Measurements from ENCODE around the gene SUPT20H. TPM values are rescaled to one million over a fixed set of nuclear protein-coding genes. Genes with fewer than 3 reads are reported as not detected.

The SUPT20H gene
- total and polyA plus RNA-seq, 2 of the 13 experiments (the other 11 are each of a cell fraction or from before 2014, with no cell fraction given) = 35.0 to 63.6 TPM

DNA sequence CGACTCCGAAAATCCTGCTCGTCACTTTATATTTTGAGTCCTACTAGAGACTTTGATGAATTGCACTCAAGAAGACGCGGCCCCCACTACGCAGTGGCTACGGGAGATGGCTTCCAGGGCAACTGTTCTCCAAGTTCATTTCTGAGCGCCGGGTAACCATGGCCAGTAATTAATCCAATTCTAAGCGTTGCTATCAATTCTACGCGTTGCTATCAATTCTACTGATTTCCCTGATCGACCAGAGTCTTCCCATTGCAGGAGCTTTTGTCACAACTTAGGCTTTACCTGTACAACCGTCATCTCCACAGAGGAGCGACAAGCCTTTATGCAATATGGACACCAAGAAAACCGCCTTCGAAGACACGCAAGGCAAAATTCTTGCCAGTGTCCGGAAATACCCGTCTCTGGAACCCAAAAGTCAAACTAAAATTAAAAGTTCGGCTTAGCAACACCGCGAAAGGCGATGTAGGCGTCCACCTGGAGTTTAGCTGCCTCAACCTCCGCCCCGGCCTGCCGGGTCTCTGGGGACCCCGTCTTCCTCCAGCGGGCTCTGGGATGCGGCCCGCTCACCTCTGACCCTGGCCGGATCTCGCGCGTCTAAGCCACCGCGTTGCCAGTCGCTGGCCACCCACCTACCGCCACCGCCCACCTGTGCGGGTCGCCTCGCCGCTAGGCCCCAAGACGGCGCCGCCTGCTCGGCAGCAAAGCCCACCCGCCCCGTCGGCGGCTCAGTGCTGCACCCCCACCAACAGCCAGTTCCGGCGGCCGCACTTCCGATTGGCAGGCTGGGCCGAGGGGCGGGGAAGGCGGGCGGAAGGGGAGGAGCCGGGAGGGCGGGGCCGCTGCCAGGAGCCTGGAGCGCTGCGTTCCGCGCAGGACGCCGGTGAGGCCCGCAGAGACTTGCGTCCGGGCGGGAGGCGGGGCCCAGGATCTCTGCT is at the start of gene SUPT20H (continued):
- TF ChIP-seq ELF1 (CRISPR knock-in tag; IDR thresholded peaks at IDR 0.05) (no peak; the same call in 1 of the 2 replicates), ZNF20 (CRISPR knock-in tag; IDR thresholded peaks at IDR 0.05) (0 out of 2 replicates have a peak, but pooled peaks have one; percentile 66), SOX6 (IDR thresholded peaks at IDR 0.05) (no peak), SOX6 (CRISPR knock-in tag; IDR thresholded peaks at IDR 0.05) (no peak; the same call in 1 of the 2 replicates)

DNA sequence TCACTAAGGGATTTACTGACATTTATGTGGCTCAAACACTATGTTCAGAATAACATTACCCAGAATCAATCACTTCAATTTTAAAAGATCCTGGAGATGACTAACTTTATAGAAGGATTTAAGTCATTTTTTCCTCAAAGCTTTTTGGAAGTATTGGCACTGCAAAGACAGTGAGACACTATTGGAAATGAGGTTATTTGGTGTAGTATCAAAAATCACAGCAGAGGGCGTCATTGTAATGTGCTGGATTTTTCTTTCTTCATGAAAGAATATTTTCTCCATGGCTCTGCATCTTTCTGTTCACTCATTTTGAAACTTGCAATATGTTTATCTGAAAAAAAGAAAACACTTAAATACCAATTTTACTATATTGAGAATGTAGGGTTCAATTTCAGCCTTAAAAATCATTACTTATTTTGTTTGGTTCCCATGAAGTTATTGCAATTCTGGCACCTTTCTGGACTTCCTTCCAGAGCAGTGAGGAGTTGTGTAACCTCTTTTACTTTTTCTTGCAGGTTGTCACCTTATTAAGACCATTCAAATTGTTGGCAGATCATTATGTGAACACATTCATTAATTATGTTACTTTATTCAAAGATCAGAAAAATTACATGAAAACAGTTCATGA is 49.7 kb upstream of the SUPT20H start:
- peak; percentile 62 for TF ChIP-seq STAG1 (CRISPR knock-in tag; IDR thresholded peaks at IDR 0.05)
- TF ChIP-seq, protein P1, sequence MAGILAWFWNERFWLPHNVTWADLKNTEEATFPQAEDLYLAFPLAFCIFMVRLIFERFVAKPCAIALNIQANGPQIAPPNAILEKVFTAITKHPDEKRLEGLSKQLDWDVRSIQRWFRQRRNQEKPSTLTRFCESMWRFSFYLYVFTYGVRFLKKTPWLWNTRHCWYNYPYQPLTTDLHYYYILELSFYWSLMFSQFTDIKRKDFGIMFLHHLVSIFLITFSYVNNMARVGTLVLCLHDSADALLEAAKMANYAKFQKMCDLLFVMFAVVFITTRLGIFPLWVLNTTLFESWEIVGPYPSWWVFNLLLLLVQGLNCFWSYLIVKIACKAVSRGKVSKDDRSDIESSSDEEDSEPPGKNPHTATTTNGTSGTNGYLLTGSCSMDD (CRISPR knock-in tag; IDR thresholded peaks at IDR 0.05) = no peak
- TF ChIP-seq PAWR (CRISPR knock-in tag; IDR thresholded peaks at IDR 0.05; ENCODE audit: borderline replicate concordance) = no peak
- TF ChIP-seq, protein P2, sequence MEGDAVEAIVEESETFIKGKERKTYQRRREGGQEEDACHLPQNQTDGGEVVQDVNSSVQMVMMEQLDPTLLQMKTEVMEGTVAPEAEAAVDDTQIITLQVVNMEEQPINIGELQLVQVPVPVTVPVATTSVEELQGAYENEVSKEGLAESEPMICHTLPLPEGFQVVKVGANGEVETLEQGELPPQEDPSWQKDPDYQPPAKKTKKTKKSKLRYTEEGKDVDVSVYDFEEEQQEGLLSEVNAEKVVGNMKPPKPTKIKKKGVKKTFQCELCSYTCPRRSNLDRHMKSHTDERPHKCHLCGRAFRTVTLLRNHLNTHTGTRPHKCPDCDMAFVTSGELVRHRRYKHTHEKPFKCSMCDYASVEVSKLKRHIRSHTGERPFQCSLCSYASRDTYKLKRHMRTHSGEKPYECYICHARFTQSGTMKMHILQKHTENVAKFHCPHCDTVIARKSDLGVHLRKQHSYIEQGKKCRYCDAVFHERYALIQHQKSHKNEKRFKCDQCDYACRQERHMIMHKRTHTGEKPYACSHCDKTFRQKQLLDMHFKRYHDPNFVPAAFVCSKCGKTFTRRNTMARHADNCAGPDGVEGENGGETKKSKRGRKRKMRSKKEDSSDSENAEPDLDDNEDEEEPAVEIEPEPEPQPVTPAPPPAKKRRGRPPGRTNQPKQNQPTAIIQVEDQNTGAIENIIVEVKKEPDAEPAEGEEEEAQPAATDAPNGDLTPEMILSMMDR (CRISPR knock-in tag; IDR thresholded peaks at IDR 0.05) = peak; percentile 54
- peak; percentile 37; the same call in 1 of the 2 replicates for TF ChIP-seq SMC3 (IDR thresholded peaks at IDR 0.05; ENCODE audit: low read length)
- no peak overlapping the region for H3K9ac ChIP-seq (ENCODE audit: insufficient read depth, low read depth, low read length)
- intact Hi-C loops (cut with micrococcal nuclease; ENCODE audit: unreplicated experiment) (loop anchor here (1.0 kb wide), 2 partner anchors 493 to 499 kb away; no protein-coding TSS in a partner anchor), in situ Hi-C loops (cut with HindIII; ENCODE audit: extremely low pct_ligation_motif_present, low pct_unique_long_range_greater_than_20kb) (loop anchor here (10.0 kb wide), 1 partner anchor 496 kb away; no protein-coding TSS in a partner anchor)
- no peak overlapping the region for H2AFZ ChIP-seq (ENCODE audit: low read length)
- H3K27me3 ChIP-seq (ENCODE audit: control insufficient read depth in 1 of 2, insufficient read depth in 2 of 2, low read length in 2 of 2) = peaks cover 5 to 6% of the 10 kb centered on the region in 2 experiments; a peak in 3 of 5 replicates
- no peak overlapping the region for H3K27ac ChIP-seq (ENCODE audit: extremely low read length, insufficient read depth, low read length)
- H3K4me2 ChIP-seq (ENCODE audit: low read depth, low read length) = no peak overlapping the region
- FAIRE-seq (peak; percentile 34), DNase-seq (ENCODE audit: low spot score) (peak; percentile 3), ATAC-seq (no peak)
- ChIA-PET POLR2A (no interaction called here), CTCF (ENCODE audit: low intra/inter-chr PET ratio, low total read pairs) (interaction anchor here (0.9 kb wide), 1 partner anchor 494 kb away, joined by 3 read pairs; no protein-coding TSS in a partner anchor)
- WGBS (ENCODE audit: low lambda C conversion rate) = 0% methylated on average over 1 of the region's 1 CpG
- H3K4me1 ChIP-seq (ENCODE audit: insufficient read depth, low read length) = no peaks in the 10 kb centered on the region
- H3K4me3 ChIP-seq (replicated peaks in 1 of 3; ENCODE audit: insufficient read depth in 1 of 3, low read depth in 2 of 3, low read length in 3 of 3) = no peak overlapping the region
- no peaks in the 10 kb centered on the region for H3K36me3 ChIP-seq (replicated peaks in 1 of 2; ENCODE audit: control insufficient read depth in 1 of 2, insufficient read depth in 2 of 2, low read length in 2 of 2)
- no TSS peak for BruUV-seq (replicated peaks)
- H4K20me1 ChIP-seq (ENCODE audit: insufficient read depth, low read length) = no peaks in the 10 kb centered on the region
- H3K79me2 ChIP-seq (ENCODE audit: insufficient read depth, low read length) = no peaks in the 10 kb centered on the region
- no peaks in the 10 kb centered on the region for H3K9me3 ChIP-seq (ENCODE audit: low read length)
